ENCODE data around the gene HBG2. TPM values are rescaled to one million over a fixed set of nuclear protein-coding genes. Genes with fewer than 3 reads are reported as not detected.

Gene HBG2
- total and polyA plus RNA-seq, 2 of the 13 experiments (the other 11 are each of a cell fraction or from before 2014, with no cell fraction given) = not detected

- TF ChIP-seq ZBTB40 (IDR thresholded peaks at IDR 0.05) (no peak), ZBTB40 (CRISPR knock-in tag; IDR thresholded peaks at IDR 0.05) (no peak), TEF (CRISPR knock-in tag; IDR thresholded peaks at IDR 0.05) (no peak)
Observed at GRCh38 chr11:5242933-5243815, 11.4 kb downstream of the HBG2 start (continued).
